ENCODE measurements around the gene DENND1A.

GRCh38 chr9:123475407-123475806 lies 454.5 kb downstream of the DENND1A start:
- TF ChIP-seq CTCF (IDR thresholded peaks at IDR 0.05) (no peak), POLR2AphosphoS5 (IDR thresholded peaks at IDR 0.05) (no peak), POLR2A (IDR thresholded peaks at IDR 0.05) (no peak)
